Liver (tissue), 10 donors: ENCODE results near the gene ASH1L. TPM values are rescaled to one million over a fixed set of nuclear protein-coding genes. Genes with fewer than 3 reads are reported as not detected.

ENCODE experiments used
- DNase-seq: peaks from one replicate; pipeline ENCODE4 v3.0.0-alpha.2; 2017; ENCODE audit warnings: low spot score
- H3K27ac ChIP-seq, 2 donors: one replicate each; pipeline ENCODE4 v1.7.0; 2013; ENCODE audit warnings: inconsistent platforms in 2 of 2, low read length in 2 of 2, control low read depth in 1 of 2, low read depth in 1 of 2, mild to moderate bottlenecking in 1 of 2
- H3K27me3 ChIP-seq, 4 donors: one replicate each; pipeline versions ENCODE4 v1.6.1 to v1.7.0; 2013; ENCODE audit warnings: low read length in 3 of 4, inconsistent platforms in 1 of 4, mild to moderate bottlenecking in 1 of 4, moderate library complexity in 1 of 4; ENCODE audit not compliant: control insufficient read depth in 4 of 4, insufficient read depth in 4 of 4
- H3K36me3 ChIP-seq, 4 donors: one replicate each; pipeline versions ENCODE4 v1.6.1 to v1.7.0; 2013; ENCODE audit warnings: low read length in 3 of 4, mild to moderate bottlenecking in 3 of 4, low read depth in 1 of 4, moderate library complexity in 1 of 4; ENCODE audit not compliant: control insufficient read depth in 4 of 4, insufficient read depth in 3 of 4
- H3K4me1 ChIP-seq, 4 donors: one replicate each; pipeline versions ENCODE4 v1.6.1 to v1.7.0; 2013; ENCODE audit warnings: low read length in 3 of 4, mild to moderate bottlenecking in 3 of 4, moderate library complexity in 1 of 4; ENCODE audit not compliant: control insufficient read depth in 4 of 4, insufficient read depth in 4 of 4
- H3K4me3 ChIP-seq, 3 donors: one replicate each; pipeline versions ENCODE4 v1.6.1 to v1.7.0; 2013; ENCODE audit warnings: low read length in 3 of 3, control low read depth in 1 of 3, low read depth in 1 of 3, mild to moderate bottlenecking in 1 of 3
- H3K9ac ChIP-seq, 2 donors: one replicate each; pipeline ENCODE4 v1.7.0; 2013; ENCODE audit warnings: low read length in 2 of 2, mild to moderate bottlenecking in 2 of 2, moderate library complexity in 2 of 2, control low read depth in 1 of 2, low read depth in 1 of 2
- H3K9me3 ChIP-seq, 4 donors: one replicate each; pipeline versions ENCODE4 v1.6.1 to v1.7.0; 2013; ENCODE audit warnings: low read length in 3 of 4; ENCODE audit not compliant: control insufficient read depth in 4 of 4
- NR2F2 ChIP-seq: IDR thresholded peaks from 2 replicates; pipeline ENCODE4 v1.6.1; 2016; ENCODE audit warnings: antibody characterized with exemption
- RAD21 ChIP-seq, 2 donors: IDR thresholded peaks; 2 replicates each; pipeline ENCODE4 v1.6.1; 2016; ENCODE audit warnings: antibody characterized with exemption in 2 of 2, mild to moderate bottlenecking in 2 of 2
- RXRA ChIP-seq, 2 donors: IDR thresholded peaks; 2 replicates each; pipeline ENCODE4 v1.6.1; 2017 to 2018; ENCODE audit warnings: antibody characterized with exemption in 2 of 2, mild to moderate bottlenecking in 1 of 2
- SP1 ChIP-seq: IDR thresholded peaks from 2 replicates; pipeline ENCODE4 v1.6.1; 2018; ENCODE audit warnings: antibody characterized with exemption, mild to moderate bottlenecking
- WGBS: extraction: QIAGEN DNeasy Blood & Tissue Kit; methylation state at CpG from one replicate; pipeline ENCODE4 v1.1.7; 2013; 5-methylcytosine and 5-hydroxymethylcytosine counted together
- polyA plus RNA-seq, 2 donors: library from polyadenylated mRNA; stranded (reverse) in 1 of 2; unstranded in 1 of 2; fragments of 200-250 nt in 1 of 2; fragments of >200 nt in 1 of 2; fragmentation: Nextera tagmentation in 1 of 2; extraction: Ambion mirVana in 1 of 2; gene quantifications; one replicate each; pipeline versions ENCODE4 v1.2.1 to v1.2.3, GENCODE V29; 2013 to 2015
- small RNA-seq: library from RNA; depleted of rRNA; stranded (forward); fragments of <200 nt; gene quantifications from one replicate; pipeline ENCODE3, GENCODE V24; 2014
- total RNA-seq, 2 donors: library from RNA; depleted of rRNA; stranded (reverse); fragments of >200 nt; gene quantifications; one replicate each; pipeline ENCODE4 v1.2.3, GENCODE V29; 2014
- donor health status: healthy.
- donor health status: healthy.
- donor health status: healthy.
- donor health status: healthy.
- donor health status: healthy.

The ASH1L gene
- total and polyA plus RNA-seq, 4 donors, result 3.9 to 30.3 (median 13.9) TPM

DNA sequence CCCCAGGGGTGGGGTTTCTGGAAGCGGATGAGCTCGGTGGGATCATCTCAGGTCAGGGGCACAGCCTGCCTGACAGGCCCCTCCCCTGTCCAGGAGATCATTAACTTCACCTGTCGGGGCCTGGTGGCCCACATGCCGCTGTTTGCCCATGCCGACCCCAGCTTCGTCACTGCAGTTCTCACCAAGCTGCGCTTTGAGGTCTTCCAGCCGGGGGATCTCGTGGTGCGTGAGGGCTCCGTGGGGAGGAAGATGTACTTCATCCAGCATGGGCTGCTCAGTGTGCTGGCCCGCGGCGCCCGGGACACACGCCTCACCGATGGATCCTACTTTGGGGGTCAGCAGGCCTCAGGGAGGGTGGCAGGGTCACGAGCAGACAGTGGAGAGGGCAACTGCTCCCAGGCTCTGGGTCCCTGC is 277.0 kb downstream of the ASH1L start:
- H3K4me3 ChIP-seq, result no peak overlapping the region
- TF ChIP-seq RXRA (IDR thresholded peaks at IDR 0.05) (peak in 1 of 2 donors; percentile 25), SP1 (no peak), RAD21 (IDR thresholded peaks at IDR 0.05) (no peak), NR2F2 (no peak)
- H3K36me3 ChIP-seq, result peaks cover 0 to 9% (median 4%) of the 10 kb centered on the region in 4 donors
- no peak for DNase-seq
- H3K27ac ChIP-seq, result no peak overlapping the region
- H3K4me1 ChIP-seq, result peaks cover 2 to 20% (median 7%) of the 10 kb centered on the region in 4 donors
- no peaks in the 10 kb centered on the region for H3K9me3 ChIP-seq
- no peak overlapping the region for H3K9ac ChIP-seq
- H3K27me3 ChIP-seq, result no peaks in the 10 kb centered on the region
- WGBS, result 60% methylated on average over 18 of the region's 18 CpGs

Small RNAs within 50 kb of the gene (small RNA-seq; reads per million reads assigned to genes)
- gene AL353807.4, result not detected
- gene RNU6-106P, result not detected
- not detected for gene RNU6-1297P

Other genes starting within 250 kb of the ASH1L start
- gene RUSC1, start 241.9 kb downstream of the ASH1L start, total RNA-seq, result 1 to 10 TPM; 3.9 to 6.7 TPM
- gene RUSC1, start 241.9 kb downstream of the ASH1L start, polyA plus RNA-seq, result 1 to 10 TPM; 4.9 to 6.6 TPM
- gene MSTO1, start 47.4 kb upstream of the ASH1L start, total RNA-seq, result 10 to 100 TPM in 1 of 2 donors, 1 to 10 TPM in 1; 8.9 to 22.9 TPM
- gene MSTO1, start 47.4 kb upstream of the ASH1L start, polyA plus RNA-seq, result 10 to 100 TPM; 14.6 to 21.8 TPM
- gene YY1AP1, start 126.0 kb upstream of the ASH1L start, total RNA-seq, result 10 to 100 TPM; 34.4 to 43.8 TPM
- gene YY1AP1, start 126.0 kb upstream of the ASH1L start, polyA plus RNA-seq, result 10 to 100 TPM; 13.3 to 18.9 TPM
- gene DAP3, start 126.3 kb upstream of the ASH1L start, total RNA-seq, result 10 to 100 TPM; 43.1 to 59.3 TPM
- gene DAP3, start 126.3 kb upstream of the ASH1L start, polyA plus RNA-seq, result 10 to 100 TPM; 55.6 to 59.1 TPM